ENCODE results near the gene KERA.
"Not testable (repeated sequence)": the region's sequence is repeated elsewhere in the genome, so short reads cannot be mapped to it uniquely, and the experiment has no call there.

KERA gene

GRCh38 chr12:91057368-91058165 is at the start of gene KERA:
Gene KERA, minus strand, starts transcription at chr12:91058024. Its CDS starts 1,743 bp downstream, at chr12:91056281.
- DNase-seq = no peak

- DNase-seq = no peak
These were observed 48.5 kb upstream of the KERA start for GRCh38 chr12:91106283-91106682.

DNA sequence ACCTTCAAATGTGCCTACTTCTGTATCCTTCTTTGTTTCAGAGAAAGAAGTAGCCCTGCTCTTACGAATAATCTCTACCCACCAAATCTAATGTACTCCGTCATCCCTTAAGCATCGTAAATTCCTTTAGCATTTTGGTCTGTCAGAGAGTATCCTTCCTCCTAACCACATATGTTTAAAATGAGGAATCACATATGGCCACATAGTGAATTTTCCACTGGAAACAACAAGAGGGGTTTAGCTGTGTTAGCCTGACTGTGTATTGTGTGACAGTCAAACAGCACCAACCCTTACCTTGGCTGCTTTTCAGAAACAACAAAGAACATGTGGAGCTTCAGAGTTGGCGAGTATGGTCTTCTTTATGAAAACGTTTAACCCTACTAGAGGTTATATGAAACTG is 48.0 kb upstream of the KERA start:
- DNase-seq = no peak

- DNase-seq = no peak
These were observed 47.1 kb upstream of the KERA start for GRCh38 chr12:91104812-91105466.

GRCh38 chr12:91103624-91104023 is 45.8 kb upstream of the KERA start:
- no peak for DNase-seq

DNA sequence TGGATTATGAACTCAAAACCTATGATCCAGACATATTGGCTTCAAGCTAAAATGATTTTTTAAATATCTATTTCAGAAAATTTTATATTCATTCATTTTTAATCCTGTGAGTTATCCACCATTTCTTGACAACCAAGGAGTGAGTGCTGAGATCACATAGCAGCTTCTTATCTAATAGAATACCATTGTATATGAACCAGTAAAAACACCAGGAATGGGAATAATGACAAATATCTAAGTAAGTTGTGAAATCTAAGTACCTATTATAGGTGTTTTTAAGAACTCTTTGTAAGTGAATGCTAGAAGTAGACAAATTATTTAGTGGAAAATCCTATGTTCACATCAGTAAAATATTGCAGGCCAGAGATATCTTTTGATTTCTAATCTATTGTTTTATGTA is 45.3 kb upstream of the KERA start:
- no peak for DNase-seq

GRCh38 chr12:91100906-91101305 is 43.1 kb upstream of the KERA start:
- no peak for DNase-seq

GRCh38 chr12:91099836-91100235 is 42.0 kb upstream of the KERA start:
- no peak for DNase-seq

- peak; percentile 5 for DNase-seq
These were observed 41.5 kb upstream of the KERA start for GRCh38 chr12:91099341-91099740.

DNA sequence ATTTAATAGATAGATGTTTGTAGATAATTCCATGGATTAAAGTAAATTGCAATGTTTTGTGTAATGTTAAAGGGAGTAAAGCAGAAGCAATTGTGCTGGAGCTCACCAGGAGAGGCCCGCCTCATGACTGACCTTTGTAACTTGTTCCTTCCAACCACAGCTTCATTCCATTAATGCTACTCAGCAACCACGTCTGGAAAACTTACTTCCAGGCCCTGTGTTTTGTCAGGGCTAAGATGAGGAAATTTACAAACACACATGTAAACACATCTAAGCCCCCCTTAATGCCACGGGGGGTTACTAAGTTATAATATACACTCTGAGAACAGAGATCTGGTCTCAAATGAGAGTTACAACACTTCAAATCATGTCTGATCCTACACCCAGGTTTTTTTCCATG is 41.1 kb upstream of the KERA start:
- no peak for DNase-seq

- DNase-seq = no peak
These were observed 40.6 kb upstream of the KERA start for GRCh38 chr12:91098461-91098860.

- no peak for DNase-seq
These were observed 37.1 kb upstream of the KERA start for GRCh38 chr12:91094957-91095356.

- DNase-seq = no peak
These were observed 36.3 kb upstream of the KERA start for GRCh38 chr12:91094032-91094662.

DNA sequence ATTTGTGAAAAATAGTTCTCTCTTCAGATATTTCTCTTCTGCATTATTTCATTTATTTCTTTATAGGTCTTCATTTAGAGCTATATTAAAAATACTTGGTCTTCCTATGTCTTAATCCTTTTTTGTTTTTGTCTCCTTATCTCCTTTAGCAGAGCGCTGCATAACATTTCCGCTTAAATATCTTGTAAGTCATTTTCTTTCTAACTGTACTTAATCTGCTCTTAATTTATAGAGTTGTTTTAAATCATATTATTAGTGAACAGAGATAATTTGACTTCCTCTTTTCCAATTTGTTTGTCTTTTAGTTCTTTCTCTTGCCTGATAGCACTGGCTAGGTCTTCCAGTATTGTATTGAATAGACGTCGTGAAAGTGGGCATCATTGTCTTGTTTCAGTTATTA is 35.5 kb upstream of the KERA start:
- DNase-seq = no peak

DNA sequence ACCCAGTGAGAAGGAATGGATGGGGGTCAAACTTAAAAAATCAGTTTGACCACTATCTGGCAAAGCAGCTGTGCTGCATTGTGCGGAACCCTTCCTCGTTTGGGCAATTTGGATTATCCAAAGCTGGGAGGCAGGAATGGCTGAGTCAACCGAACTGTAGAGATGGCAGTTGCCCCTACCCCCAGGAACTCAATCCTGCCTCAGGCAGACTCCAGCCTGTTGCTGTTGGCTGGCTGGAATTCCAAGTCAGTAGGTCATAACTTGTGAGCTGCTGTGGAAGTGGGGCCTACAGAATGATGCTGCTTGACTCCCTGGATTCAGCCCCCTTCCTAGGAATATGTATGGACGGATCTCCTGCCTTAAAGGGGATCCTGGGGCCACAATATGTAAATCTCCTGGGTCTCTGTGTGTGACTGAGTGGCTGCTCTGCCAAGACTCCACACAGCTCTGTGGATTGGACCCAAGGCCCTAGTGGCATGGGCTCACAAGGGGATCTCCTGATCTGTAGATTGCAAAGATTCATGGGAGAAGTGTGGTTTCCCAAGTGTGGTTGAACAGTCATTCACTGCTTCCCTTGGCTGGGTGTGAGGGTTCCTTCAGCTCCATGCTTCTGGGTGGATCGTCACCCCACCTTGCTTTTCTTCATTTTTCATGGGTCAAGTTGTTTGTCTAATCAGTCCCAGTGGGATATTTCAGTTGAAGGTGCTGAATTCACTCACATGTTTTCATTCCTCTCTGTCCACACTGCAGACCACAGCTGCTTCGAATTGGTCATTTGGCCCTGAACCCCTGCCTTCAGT is 34.3 kb upstream of the KERA start:
- no peak for DNase-seq

DNA sequence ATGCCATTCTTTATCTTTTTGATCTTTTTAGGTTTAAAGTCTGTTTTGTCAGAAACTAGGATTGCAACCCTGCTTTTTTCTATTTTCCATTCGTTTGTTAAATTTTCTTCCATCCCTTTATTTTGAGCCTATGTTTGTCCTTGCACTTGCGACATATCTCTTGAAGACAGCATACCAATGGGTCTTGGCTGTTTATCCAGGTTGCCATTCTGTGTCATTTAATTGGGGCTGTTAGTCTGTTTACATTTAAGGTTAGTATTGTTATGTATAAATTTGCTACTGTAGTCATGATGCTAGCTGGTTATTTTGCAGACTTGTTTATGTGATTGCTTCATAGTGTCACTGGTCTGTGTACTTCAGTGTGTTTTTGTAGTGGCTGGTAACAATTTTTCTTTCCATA is 32.1 kb upstream of the KERA start:
- not testable (repeated sequence) for DNase-seq

- no peak for DNase-seq
These were observed 22.2 kb upstream of the KERA start for GRCh38 chr12:91080041-91080440.

- DNase-seq = no peak
These were observed 20.7 kb upstream of the KERA start for GRCh38 chr12:91078501-91078900.

DNA sequence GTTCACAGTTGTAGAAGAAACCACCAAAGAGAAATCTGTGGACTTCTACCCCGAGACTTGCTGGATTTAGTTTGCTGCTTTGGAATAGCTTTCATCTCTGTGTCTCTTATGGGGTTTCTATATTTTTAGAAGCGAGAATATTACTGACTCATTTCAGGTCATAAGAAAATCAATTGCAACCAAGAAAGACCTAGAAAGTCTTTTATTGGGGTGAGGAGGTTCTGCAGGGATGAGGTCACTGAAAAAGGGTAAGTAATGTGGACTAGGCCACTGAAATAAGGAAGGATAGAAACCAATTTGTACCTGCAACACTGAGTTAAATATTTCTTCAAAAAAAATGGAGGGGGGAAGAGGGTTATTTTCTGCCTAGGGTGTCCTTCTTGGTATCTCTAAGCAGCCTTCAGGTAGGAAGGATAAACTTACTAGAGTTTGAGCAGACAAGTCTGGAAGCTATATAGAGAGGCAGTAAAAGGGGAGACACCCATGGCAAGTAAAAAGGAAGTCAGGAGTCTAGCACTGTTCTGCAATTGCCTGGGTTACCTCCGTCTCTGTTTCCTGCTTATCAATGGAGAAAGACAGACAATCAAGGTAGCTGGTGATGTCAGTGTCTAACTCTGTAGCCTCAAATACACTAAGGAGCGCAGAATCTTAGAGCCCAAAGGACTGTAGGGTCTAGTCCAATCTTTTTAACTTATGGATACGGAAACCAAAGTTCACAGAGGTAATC is 19.6 kb upstream of the KERA start:
- no peak for DNase-seq

GRCh38 chr12:91074851-91075250 is 17.0 kb upstream of the KERA start:
- no peak for DNase-seq

DNA sequence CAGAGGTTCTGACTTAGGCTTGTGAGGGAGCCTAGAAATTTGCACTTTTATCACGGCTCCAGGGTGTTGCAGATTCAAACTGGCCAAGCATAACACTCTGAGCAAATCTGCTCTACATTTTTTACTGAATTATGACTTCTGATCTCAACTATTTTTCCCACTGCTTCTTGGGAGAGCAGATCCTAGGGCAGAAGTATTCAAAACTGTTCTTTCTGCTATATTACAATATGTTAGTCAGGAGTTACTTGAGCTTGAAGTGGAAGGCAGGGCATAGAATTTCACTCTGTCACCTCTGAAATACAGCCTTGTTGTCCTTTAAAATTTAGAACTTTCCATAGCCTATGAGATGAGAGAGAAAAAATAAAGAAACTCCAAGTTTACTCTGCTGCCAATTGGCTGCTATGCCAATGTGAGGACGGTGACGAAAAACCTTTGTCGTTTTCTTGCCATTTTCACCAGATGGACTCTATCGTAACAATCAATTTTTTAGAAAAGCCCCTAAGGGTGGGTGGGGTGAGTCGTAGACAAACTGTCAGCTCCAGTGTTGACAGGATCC is 16.4 kb upstream of the KERA start:
- DNase-seq = no peak

DNA sequence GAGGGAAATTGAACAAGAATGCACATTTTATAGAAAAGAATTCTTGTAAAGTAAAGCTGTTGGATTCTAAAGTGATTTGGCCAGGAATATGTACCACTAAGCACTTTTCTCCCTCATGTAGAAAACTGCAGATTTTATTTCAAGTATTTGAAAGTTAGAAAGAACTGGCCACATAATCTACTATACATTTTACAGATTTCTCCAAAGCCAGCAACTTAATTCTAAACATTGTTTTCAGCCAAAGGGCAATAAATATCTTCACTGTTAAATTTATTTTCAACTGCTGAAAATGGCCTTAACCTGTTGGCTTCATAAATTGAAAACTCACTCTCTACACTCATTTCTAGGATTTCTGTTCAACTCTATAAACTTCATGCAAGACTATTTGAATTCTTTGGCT is 15.6 kb upstream of the KERA start:
- DNase-seq = no peak

All from hematopoietic multipotent progenitor cell treated with erythropoietin and hydrocortisone succinate and interleukin-3 and kit ligand, for 8 days (in vitro differentiated cells).